ENCODE results near the gene PPM1H.

PPM1H gene

GRCh38 chr12:62799766-62800406, 135.1 kb downstream of the PPM1H start:
- DNase-seq (ENCODE audit: low spot score): no peak

GRCh38 chr12:62799126-62799736, 135.7 kb downstream of the PPM1H start:
- peak; percentile 81 for DNase-seq (ENCODE audit: low spot score)

DNA sequence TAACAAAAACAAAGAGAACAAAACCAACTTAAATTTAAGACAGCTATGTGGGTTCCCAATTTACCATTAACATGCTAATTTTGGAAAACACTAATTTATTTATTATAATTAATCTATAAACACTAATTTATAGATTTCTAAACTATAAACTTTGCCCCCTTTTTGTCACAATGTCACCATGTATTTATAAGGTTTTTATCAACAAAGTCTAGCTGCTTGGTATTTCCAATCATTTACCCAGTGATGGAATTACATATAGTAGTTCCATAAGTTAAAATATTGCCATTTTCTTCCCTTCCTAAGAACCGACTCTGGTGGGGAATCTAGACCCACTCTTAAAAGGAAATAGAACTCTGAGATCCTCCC, 140.7 kb downstream of the PPM1H start:
- no peak for DNase-seq (ENCODE audit: low spot score)

DNA sequence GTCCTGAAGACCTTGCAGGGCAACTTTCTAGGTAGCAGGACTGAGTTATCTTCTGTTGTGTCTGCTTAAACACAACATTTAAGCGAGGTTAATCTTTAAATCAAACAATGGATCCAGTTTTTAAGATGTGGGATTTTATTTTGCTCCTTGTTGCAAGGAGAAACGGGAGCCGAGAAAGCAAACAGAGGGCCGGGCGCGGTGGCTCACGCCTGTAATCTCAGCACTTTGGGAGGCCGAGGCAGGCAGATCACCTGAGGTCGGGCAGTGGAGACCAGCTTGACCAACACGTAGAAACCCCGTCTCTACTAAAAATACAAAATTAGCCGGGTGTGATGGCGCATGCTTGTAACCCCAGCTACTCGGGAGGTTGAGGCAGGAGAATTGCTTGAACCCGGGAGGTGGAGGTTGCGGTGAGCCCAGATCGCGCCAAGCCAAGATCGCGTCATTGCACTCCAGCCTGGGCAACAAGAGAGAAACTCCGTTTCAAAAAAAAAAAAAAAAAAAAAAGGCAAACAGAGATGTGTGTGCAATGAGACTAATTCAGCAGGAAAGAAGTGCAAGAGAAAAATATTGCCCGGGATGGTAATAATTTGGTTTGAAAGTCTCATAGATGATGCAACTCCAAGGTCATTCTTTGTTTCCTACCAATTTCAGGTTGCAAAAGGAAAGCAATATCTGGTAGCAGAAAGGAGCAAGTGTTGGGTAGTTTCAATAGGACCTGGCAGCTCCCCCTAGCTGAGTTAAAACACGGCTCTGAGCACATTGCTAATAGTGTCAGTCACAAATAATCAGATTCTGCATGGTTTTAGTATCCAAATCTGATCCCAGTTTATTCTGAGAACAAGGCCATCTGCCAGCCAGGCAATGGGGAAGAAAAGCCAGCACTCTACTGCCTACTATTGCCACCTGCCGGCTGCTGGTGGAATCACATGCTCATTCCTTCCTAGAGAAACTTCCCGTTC, 141.4 kb downstream of the PPM1H start:
- DNase-seq (ENCODE audit: low spot score): peak; percentile 76

DNA sequence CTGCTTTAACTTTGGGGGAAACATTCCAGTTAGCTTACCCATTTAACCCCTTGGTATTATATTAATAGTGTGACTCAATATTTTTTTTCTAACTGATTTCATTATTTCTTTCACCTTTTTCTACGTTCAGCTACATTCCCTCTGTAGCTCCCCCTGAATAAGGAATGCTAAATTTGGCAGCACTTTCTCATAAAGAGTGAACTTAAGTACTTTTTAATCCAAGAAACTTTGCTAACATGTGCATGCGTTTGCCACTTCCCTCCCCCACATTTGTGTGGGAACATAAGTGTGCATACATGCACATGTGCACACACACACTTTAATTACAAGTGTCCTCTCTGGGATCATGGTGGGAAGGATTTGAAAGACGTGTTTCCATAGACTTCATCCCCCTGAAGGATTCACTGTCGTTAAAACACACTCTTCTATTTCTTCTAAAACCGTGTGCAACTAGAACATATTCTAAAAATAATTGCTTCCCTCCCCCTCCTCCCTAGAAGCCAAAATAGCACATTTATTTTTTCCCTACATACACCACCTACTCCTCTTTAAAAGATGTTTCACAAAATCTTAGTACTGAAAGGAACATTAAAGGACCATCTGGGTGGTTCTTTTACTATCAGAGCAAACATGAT, 142.6 kb downstream of the PPM1H start:
- no peak for DNase-seq (ENCODE audit: low spot score)

DNA sequence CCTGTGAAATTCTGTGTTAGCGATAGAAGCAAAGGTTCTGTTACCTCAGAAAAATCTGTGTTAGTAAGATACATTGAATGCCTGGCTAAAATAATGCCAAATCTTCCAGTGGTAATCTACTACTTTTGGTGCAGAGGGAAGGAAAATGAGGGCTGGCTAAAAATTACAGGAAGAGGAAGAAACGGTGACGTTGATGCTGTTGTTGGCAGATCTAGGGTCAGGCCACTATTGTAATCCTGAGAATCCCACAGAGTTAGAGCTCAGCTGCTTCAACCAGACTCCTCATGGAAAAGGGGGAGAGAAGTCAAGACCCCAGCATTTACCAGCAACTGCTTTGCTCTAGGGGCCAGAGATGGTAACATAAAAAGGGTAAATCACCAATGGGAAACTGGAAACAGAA, 145.1 kb downstream of the PPM1H start:
- no peak for DNase-seq (ENCODE audit: low spot score)

- no peak for DNase-seq (ENCODE audit: low spot score)
Observed at GRCh38 chr12:62787611-62788010, 147.3 kb downstream of the PPM1H start.

DNA sequence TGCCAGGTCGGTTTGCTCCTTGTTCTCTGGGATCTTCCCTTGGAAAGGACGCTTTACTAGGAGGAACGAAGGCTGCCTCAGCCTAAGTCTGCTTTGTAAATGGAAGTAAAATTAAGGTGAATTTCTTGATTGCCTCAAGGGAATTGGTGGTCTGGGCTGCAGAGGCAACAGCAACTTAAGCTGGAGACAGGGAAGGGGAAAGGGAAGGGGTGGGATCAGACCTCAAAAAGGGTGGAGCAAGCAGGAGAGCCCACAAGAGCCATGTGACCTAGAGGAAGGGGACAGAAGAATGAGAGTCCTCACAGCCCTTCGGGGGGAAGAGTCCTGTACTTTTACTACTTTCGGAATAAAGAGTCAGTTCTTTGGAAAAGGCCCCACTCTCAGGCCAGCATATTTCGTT, 147.9 kb downstream of the PPM1H start:
- no peak for DNase-seq (ENCODE audit: low spot score)

GRCh38 chr12:62785941-62786559, 148.9 kb downstream of the PPM1H start:
- no peak for DNase-seq (ENCODE audit: low spot score)

DNA sequence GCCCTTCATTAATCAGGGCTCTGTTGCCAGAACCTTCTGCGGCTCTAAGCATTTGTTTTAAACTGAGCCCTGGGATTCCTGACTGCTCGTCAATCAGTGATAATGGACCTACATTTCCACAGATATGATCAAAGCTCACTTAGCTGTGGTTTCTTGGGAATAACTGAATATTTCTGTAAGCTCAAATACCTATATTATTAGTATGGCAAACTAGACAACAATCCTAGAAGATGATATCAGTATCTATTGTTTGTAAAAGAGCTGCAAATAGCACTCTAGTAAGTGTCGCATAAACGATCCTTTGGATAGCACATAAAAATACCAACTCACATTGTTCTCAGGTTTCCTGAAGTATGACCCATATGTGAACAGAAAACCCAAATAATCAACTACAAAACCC, 150.4 kb downstream of the PPM1H start:
- DNase-seq (ENCODE audit: low spot score): no peak

- DNase-seq (ENCODE audit: low spot score): no peak
Observed at GRCh38 chr12:62783881-62784280, 151.1 kb downstream of the PPM1H start.

DNA sequence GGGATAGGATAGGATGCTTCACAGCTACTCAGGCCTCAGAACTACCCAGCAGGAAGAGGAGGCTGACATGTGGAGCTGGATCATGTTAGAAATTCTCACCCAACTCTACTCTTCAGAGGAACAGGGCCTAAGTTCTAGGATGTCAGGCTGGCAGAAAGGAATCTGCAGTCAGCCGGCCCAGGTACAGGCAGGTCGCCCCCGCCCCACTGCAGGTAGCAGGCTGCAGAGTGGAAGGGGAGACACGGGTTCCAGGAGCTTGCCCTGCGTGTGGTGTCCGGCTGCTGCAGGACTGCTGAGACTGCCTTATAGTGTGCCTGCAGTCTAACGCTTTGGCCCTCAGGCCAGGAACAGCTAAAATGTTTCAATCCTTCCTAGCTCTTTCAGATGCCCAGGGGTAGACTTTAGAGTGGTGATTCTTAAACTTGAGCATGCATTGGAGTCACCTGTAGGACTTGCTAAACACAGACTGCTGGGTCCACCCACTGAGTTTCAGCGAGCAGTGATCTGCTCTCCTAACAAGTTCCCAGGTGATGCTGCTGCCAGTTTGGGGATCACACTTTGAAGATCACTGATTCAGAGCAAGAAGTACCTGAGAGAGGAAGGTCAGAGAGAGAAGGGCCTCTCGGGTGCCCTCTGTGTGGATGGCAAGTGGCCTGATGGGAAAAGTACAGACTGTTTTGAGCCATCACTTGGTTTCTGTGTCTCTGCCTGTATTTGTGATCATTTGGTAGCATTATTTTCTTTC, 153.6 kb downstream of the PPM1H start:
- DNase-seq (ENCODE audit: low spot score): no peak

DNA sequence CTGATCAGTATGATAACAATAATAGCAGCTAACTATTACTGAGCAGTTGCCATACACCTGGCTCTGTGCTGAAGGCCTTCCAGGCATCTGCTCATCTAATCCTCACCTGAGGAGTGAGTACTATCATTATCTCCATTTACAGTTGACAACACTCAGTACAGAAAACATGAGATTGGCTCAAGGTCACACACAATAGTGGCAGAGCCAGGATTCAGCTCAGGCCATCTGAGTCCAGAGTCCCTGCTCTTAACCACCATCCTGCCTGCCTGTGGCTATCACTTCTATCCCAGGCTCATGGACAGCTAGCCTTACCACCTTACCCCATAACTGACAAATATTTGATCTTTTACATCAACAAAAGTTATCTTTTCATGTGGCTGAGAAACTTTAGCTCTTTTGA, 155.5 kb downstream of the PPM1H start:
- no peak for DNase-seq (ENCODE audit: low spot score)

GRCh38 chr12:62778187-62778586, 156.8 kb downstream of the PPM1H start:
- DNase-seq (ENCODE audit: low spot score): no peak

GRCh38 chr12:62776997-62777396, 158.0 kb downstream of the PPM1H start:
- DNase-seq (ENCODE audit: low spot score): no peak

DNA sequence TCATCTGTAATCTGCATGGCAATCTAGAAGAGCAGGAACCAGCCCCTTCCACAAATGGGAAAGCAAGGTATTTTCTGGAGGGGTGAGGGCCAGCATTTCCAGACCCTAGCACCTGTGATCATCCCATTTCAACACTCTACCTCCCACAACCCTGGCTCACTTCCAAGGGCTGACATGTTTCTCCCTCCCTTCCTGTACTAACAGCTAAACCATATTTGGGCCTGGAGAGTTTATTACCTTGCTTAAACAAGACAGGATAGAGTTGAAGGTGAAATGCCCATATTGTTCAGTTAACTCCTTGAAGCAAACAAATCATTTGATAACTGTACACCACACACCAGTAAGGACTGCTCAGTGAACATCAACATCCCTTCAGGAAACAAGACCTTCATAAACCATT, 158.4 kb downstream of the PPM1H start:
- DNase-seq (ENCODE audit: low spot score): no peak

DNA sequence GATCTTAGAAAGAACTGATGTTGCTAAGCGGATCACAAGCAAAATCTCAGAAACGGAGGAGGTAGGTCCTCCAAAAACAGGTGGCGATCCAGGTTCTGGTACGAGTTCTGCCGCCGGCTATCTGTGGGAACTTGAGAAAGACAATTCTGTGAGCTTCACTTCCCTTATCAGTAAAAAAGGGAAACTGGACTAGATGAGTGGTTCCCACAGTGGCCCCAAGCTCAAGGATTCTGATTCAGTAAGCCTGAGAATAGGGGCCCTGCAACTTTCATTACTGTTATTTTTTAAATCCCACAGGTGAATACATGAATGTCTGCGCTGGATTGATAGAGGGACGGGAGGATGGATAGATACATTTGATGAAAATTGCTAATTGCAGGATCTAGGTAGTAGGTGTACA, 160.2 kb downstream of the PPM1H start:
- no peak for DNase-seq (ENCODE audit: low spot score)

DNA sequence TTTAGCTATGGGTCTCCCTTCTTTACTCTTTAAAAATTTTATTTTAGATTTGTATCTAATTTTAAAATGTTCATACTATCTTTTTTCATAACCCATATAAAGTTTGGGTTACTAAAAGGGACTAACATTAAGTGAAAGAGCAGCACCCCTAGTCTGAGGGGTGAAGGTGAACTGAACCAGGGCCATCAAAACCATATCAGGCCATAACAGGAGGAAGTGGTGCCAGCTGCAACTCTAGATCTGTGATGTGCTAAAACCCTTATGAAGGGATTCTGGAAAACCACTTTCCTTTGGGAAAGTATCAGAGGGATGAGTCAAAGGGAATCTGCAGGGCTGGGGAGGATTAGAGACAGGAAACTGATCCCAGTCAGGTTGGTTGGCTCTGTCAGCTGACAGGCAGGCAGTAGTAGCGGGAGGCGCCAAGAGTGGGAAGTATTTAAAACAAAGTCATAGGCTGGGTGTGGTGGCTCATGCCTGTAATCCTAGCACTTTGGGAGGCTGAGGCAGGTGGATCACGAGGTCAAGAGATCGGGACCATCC, 162.5 kb downstream of the PPM1H start:
- no peak for DNase-seq (ENCODE audit: low spot score)

- DNase-seq (ENCODE audit: low spot score): no peak
Observed at GRCh38 chr12:62771828-62772227, 163.1 kb downstream of the PPM1H start.

DNA sequence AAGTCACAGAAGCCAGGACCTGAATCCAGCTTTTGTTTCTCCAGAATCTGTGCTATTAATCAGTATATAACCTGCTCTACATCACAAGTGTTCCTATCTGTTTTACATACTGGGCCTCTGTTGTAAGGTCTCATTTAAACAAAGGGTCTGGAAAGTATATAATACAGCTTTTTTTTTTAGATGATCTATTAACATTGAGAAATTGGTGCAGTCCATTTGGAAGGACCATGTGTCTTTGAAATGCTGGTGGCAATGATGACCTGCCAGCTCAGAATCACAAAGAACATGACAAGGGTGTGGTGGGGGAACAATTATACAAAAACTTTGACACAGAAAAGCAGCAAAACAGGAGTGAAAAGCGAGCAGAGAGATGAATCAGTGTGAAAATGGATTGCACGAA, 164.6 kb downstream of the PPM1H start:
- no peak for DNase-seq (ENCODE audit: low spot score)

DNA sequence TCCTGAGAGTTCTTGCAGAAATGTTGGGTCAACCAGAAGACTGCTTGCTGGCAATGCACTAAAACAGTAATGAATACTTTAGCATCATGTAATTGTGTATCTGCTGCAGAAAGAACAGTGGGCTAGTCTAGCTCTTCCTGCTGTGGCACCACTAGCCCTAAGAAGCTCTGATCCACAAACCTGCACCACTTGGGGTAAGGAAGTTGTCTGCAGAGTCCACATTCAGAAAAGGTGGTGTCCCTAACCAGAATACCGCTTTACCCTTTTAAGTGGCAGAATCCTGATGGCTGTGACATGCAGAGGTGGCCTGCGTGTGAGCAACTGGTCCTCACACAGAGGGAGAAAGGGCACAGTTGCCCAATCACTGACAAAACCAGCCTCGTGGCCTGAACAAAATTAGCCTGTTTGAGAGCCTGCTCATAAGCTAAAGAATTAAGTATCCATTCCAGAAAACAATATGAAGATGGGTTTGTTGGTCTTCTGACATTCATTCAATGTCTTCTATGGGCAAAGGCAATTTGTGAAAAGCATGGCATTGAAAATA, 165.8 kb downstream of the PPM1H start:
- no peak for DNase-seq (ENCODE audit: low spot score)
